Panc1 (cell line): ENCODE measurements around the gene DSCAML1.

ENCODE experiments used
- CTCF ChIP-seq: fragments of 450-650 bp; IDR thresholded peaks from 2 replicates; pipeline ENCODE4 v1.5.1; 2017; ENCODE audit warnings: mild to moderate bottlenecking
- POLR2AphosphoS5 ChIP-seq: IDR thresholded peaks from 2 replicates; pipeline ENCODE4 v1.6.1; 2012; ENCODE audit warnings: mild to moderate bottlenecking, low read depth, low read length, moderate library complexity
- REST ChIP-seq, 2 experiments: IDR thresholded peaks; 2 replicates each; pipeline ENCODE4 v1.6.1; 2011 to 2012; ENCODE audit warnings: low read depth in 2 of 2, control low read depth in 1 of 2, low read length in 1 of 2, mild to moderate bottlenecking in 1 of 2, moderate library complexity in 1 of 2; ENCODE audit not compliant: insufficient read depth in 1 of 2
- SIN3A ChIP-seq: IDR thresholded peaks from 2 replicates; pipeline ENCODE4 v1.6.1; 2012; ENCODE audit warnings: low read depth, mild to moderate bottlenecking, low read length, moderate library complexity, borderline replicate concordance; ENCODE audit not compliant: insufficient read depth

GRCh38 chr11:117641008-117641915, 155.8 kb downstream of the DSCAML1 start:
- no peak for TF ChIP-seq REST (IDR thresholded peaks at IDR 0.05; ENCODE audit: insufficient read depth in 1 of 2, low read depth in 2 of 2, low read length in 1 of 2)
- TF ChIP-seq CTCF: no peak
- TF ChIP-seq POLR2AphosphoS5: no peak
- no peak for TF ChIP-seq SIN3A
